GM15510 (cell line): Measurements from ENCODE around the gene ZFP28.
A peak's percentile ranks its signal among the peaks of the same experiment; 100 is the strongest.

Source experiments
- POLR2A ChIP-seq: IDR thresholded peaks from 3 replicates; pipeline ENCODE4 v1.6.1; 2011; ENCODE audit warnings: borderline replicate concordance; ENCODE audit not compliant: insufficient read length; ENCODE audit errors: extremely low read depth

The ZFP28 gene

DNA sequence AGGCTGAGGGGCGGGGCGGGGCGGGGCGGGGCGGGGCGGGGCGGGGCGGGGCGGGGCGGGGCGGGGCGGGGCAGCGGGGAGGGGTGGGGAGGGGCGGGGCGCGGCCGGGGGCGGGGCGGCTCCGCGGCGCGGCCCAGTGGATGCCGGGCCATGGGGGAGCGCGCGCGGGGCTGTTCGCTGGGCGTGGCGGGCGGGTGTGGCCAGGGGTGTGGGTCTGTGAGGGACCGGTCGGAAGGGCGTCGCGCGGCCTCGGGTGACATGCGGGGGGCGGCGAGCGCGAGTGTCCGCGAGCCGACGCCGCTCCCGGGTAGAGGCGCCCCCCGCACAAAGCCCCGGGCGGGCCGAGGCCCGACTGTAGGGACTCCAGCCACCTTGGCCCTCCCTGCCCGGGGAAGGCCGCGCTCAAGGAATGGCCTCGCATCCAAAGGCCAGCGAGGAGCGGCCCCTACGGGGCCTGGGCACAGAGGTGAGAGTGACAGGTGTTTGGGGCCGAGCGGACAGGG, at the start of gene ZFP28:
Gene ZFP28 (plus strand): TSS at position 188 of the 503 bp plus-strand sequence. CDS start 71 bp downstream, at position 259.
- TF ChIP-seq POLR2A: no peak

- TF ChIP-seq POLR2A: no peak
These were observed 47.3 kb upstream of the ZFP28 start for GRCh38 chr19:56491399-56491798.

DNA sequence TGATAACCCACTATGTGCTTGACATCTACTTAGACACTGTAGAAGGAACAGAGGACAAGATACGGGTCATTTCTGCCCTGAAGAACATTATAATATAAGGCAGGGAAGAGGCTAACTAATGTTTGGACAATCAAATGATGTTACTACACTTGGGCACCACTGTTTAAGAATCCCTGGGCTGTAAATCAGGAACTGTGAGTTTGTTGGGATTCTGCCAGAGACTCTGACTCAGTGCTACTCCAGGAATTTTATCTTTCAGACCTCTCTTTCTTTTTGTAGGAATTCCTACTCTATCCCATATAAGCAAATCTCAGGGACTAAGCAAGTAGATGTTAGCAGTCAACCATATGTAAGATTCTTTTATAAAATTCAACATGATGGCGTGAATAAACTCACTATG, 34.2 kb upstream of the ZFP28 start:
- no peak for TF ChIP-seq POLR2A

DNA sequence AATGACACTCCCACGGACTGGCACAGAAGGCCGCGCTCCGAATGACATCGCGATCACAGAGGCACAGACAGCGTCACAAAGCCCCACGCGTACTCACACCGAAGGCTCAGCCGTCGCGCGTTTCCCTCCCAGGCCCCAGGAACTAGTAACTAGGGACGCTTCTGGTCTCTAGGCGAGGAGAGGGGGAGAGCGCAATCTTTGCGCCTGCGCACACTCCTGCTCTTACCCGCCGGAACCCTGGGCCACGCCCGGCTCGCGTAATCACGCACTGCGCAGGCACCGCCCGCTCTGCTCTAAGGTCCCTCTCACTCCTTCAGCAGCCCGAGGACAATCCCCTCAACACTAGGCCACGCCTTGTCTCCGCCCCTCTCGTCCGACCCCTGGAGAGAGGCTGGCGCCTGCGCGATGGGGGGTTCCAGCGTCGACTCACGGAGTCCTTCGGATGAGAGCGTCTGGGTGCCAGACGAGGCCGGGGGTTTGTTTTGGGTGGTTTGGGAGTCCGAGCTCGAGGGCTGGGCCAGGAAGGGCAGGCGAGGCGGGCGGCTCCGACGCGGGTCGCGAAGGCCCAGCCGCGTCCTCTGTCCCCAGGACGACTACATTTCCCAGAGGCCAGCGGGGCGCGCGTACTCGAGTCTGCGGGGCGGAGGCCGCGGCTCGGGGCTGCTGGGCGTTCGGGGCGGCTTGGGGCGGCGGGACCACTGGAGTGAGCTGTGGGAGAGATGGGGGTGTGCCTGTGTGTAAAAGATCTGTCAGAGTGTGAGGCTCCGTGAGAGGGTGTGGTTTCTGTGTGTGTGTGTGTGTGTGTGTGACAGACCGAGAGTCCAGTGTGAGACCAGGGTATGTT, 31.1 kb upstream of the ZFP28 start, which contains the start of gene ZNF471:
Gene ZNF471 (plus strand): TSS at position 410 of the 844 bp plus-strand sequence. CDS start 3,717 bp downstream, outside the sequence.
- no peak for TF ChIP-seq POLR2A

DNA sequence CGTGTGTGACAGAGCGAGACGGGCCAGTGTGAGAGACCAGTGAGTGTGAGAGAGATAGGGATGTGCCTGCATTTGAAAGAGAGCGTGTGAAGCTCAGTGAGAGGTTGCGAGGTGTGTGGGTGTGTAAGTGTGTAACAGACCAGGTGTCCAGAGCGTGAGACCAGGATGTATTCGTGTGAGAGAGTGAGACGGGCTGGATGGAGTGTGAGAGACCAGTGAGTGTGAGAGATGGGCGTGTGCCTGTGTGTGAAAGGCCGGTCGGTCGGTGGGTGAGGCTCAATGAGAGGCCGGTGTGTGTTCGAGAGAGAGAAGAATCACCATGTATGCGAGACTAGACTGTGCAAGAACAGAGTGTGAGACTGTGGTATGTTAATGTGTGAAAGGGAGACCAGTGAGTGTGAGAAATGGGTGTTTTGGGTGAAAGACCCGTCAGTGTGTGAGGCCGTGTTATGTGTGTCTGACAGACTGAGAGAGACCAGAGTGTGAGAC, 30.4 kb upstream of the ZFP28 start:
- no peak for TF ChIP-seq POLR2A

- no peak for TF ChIP-seq POLR2A
These were observed 13.4 kb upstream of the ZFP28 start for GRCh38 chr19:56525214-56525860.

- no peak for TF ChIP-seq POLR2A
These were observed 1.3 kb upstream of the ZFP28 start for GRCh38 chr19:56537442-56537841.

- no peak for TF ChIP-seq POLR2A
These were observed 441 bp upstream of the ZFP28 start for GRCh38 chr19:56538254-56538760.

- TF ChIP-seq POLR2A: no peak
These were observed 5.0 kb downstream of the ZFP28 start for GRCh38 chr19:56543776-56544175.

- TF ChIP-seq POLR2A: no peak
These were observed 8.8 kb downstream of the ZFP28 start for GRCh38 chr19:56547535-56547934.

- no peak for TF ChIP-seq POLR2A
These were observed 15.6 kb downstream of the ZFP28 start for GRCh38 chr19:56554272-56554869.

- no peak for TF ChIP-seq POLR2A
These were observed 24.0 kb downstream of the ZFP28 start for GRCh38 chr19:56562766-56563165.

- no peak for TF ChIP-seq POLR2A
These were observed 28.1 kb downstream of the ZFP28 start for GRCh38 chr19:56566904-56567273.

- TF ChIP-seq POLR2A: peak; percentile 43
These were observed 28.7 kb downstream of the ZFP28 start, which contains the start of gene ZNF470 for GRCh38 chr19:56567274-56568120. Gene ZNF470 (plus strand): TSS chr19:56567468. CDS start chr19:56570312, 2,844 bp downstream.

DNA sequence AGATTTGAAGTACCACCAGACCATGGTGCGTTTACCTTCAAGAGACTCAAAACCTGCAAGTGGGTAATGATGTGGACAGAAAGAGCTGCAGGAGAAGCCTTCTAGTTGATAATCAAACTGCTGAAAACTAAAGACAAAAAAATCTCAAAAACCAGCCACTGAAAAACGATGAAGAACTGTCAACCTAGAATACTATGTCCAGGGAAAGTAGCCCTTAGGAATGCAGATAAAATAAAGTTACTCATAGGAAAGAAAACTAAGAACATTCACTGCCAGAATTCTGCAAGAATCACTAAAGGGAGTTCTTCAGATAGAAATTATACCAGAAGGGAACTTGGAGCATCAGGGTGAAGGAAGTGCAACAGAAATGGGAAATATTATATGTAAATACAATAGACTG, 33.8 kb downstream of the ZFP28 start:
- TF ChIP-seq POLR2A: no peak

- no peak for TF ChIP-seq POLR2A
These were observed 35.2 kb downstream of the ZFP28 start for GRCh38 chr19:56573914-56574313.
